H1 (cell line): ENCODE measurements around the gene RNU5D-1. TPM values are rescaled to one million over a fixed set of nuclear protein-coding genes. Genes with fewer than 3 reads are reported as not detected.

Experiments used
- BACH1 ChIP-seq: IDR thresholded peaks from 2 replicates; pipeline ENCODE4 v1.6.1; 2012; ENCODE audit warnings: low read length, improper control_type of control experiment
- HDAC2 ChIP-seq, 2 experiments: fragments of 300-600 bp in 1 of 2; sonication (generic) in 1 of 2; IDR thresholded peaks; 2 replicates each; pipeline ENCODE4 v1.6.1; 2011 to 2012; ENCODE audit warnings: low read depth in 2 of 2, low read length in 2 of 2, mild to moderate bottlenecking in 2 of 2, moderate library complexity in 2 of 2, borderline replicate concordance in 1 of 2, inconsistent platforms in 1 of 2
- HDAC6 ChIP-seq: IDR thresholded peaks from one replicate; pipeline ENCODE4 v1.7.1; 2012; ENCODE audit warnings: low read depth, mild to moderate bottlenecking, inconsistent platforms, low read length, moderate library complexity
- RBBP5 ChIP-seq: IDR thresholded peaks from 2 replicates; pipeline ENCODE4 v1.7.1; 2012; ENCODE audit warnings: low read depth, mild to moderate bottlenecking, inconsistent platforms, low read length, moderate library complexity, borderline replicate concordance
- SP4 ChIP-seq: IDR thresholded peaks from 2 replicates; pipeline ENCODE4 v1.6.1; 2012; ENCODE audit warnings: low read length, inconsistent platforms
- TCF12 ChIP-seq: IDR thresholded peaks from 2 replicates; pipeline ENCODE4 v1.6.1; 2011; ENCODE audit warnings: low read depth, mild to moderate bottlenecking, low read length
- polyA plus RNA-seq, 7 experiments: library from polyadenylated mRNA; depleted of rRNA in 3 of 7; stranded (reverse) in 5 of 7; unstranded in 2 of 7; fragments of >200 nt in 5 of 7; fragments of 200-250 nt in 2 of 7; gene quantifications; 1 replicate in 5 of 7; 2 replicates in 1 of 7; 4 replicates in 1 of 7; pipeline versions ENCODE4 v1.2.1 to v1.2.3, GENCODE V29; 2011 to 2013; ENCODE audit warnings: missing spikeins in 2 of 7, mixed read lengths in 2 of 7
- total RNA-seq: library from RNA; stranded (reverse); fragmentation: NEBNext Ultra II Directional; extraction: Animal tissue kit (Norgen Biotek cat#: 25700); gene quantifications from 2 replicates; pipeline ENCODE4 v1.2.1, GENCODE V29; 2021

Gene RNU5D-1
- total and polyA plus RNA-seq, 2 of the 8 experiments (the other 6 are each of a cell fraction or from before 2014, with no cell fraction given), result under 0.01 TPM; not detected in 1

- TF ChIP-seq HDAC2 (IDR thresholded peaks at IDR 0.05; ENCODE audit: borderline replicate concordance in 1 of 2, low read depth in 2 of 2, low read length in 2 of 2) (no peak), HDAC6 (no peak), BACH1 (no peak), TCF12 (no peak), RBBP5 (no peak), SP4 (no peak)
Observed at GRCh38 chr1:44724955-44725698, 5.8 kb downstream of the RNU5D-1 start (continued).
